HG02623 (cell line): ENCODE measurements around the gene PGLYRP1.

Experiments used
- ATAC-seq: cut with Tn5 transposase; IDR thresholded peaks from one replicate; pipeline ENCODE4 v1.9.1; 2021; ENCODE audit warnings: moderate library complexity; ENCODE audit not compliant: unreplicated experiment

Gene PGLYRP1

DNA sequence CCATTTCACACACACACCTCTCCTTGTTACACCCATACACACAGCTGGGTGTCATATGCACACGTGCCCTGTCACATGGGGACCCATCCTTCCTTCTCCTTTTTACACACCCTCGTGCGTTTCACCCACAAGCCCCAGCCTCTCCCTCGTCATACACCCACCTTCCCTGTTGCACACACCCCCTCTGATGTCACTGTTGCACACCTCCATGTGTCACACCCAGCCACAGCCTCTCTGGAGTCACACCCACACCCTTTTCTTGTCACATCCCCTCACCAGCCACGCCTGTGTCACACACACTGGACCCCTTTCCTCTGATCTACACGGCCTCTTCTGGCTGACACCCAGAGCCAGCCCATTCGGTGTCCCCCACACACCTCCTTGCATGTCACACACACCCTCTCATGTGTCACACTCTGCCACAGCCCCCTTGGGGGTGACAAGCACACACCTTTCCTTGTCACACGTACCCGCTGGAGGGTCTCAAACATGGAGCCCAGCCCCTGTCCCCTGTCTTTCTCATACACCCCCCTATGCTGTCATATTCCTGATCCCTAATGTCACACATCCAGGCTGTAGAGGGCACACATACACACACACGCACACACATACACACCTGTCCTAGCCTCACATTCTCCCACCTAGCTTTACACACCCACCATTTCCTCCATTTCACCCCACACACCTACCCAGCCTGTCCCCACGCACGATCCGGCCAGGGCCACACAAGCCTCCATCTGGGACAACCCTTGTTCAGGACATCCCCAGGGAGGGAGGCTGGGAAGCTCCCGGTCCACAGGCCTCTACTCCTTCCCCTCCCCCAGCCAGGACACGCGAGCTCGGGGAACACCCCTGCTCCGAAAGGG is 50.5 kb downstream of the PGLYRP1 start:
- ATAC-seq = no peak

DNA sequence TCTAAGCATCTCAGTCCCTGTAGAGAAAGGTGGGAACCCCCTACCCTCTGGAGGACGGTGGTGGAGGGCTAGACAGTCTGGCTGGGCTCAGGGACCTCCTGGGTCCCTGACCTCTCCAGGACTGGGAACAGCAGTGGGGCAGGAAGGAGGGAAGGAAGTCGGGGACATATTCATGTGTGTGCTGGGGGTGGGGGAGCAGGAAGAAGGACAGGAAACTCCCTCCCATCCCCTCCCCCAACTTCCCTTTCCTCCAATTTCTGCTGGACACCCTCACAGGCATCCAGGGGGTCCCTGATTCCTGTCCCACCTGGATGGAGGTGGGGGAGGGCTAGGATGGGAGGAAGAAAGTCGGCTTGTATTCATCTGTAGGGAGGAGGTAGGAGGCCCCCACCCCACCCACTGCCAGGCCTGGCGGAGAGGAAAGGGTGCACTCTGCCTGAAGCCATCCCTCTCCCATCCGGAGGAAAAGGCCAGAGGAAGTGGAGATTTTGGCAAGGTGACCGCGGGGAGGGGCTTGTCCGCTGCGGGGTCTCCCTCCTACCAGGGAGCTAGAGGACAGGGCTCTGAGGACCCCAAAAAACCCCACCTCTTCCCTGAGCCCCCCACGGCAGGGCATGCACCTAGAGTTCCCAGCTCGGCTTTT is 51.5 kb downstream of the PGLYRP1 start:
- no peak for ATAC-seq

DNA sequence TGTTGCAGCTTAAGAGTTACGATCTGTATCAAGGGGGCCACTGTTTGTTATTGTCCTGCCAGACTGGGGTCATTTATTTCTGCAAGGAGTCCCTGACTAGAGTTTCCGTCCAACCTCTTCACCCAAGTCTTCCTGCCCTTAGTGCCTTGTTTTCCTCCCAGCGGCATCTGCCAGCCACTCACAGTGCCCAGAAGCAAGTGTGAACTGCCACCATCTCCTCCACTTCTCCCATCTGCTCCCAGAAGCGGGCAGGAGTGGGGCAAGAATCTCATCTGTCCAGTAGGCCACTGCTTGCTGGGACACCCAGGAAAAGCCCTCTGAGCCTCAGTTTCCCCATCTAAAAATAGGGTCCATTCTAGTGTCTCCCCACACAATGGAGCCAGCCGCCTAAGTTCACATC is 53.2 kb downstream of the PGLYRP1 start:
- no peak for ATAC-seq
